Skeletal muscle tissue (tissue), 4 donors: ENCODE results near the gene IGF2BP1. TPM values are rescaled to one million over a fixed set of nuclear protein-coding genes. Genes with fewer than 3 reads are reported as not detected.
"Not testable (repeated sequence)": the region's sequence is repeated elsewhere in the genome, so short reads cannot be mapped to it uniquely, and the experiment has no call there.

ENCODE experiments used
- H3K27ac ChIP-seq: one replicate; pipeline ENCODE4 v1.7.0; 2013; ENCODE audit warnings: mild to moderate bottlenecking, low read depth, low read length, inconsistent platforms
- H3K27me3 ChIP-seq, 3 donors: one replicate each; pipeline ENCODE4 v1.7.0; 2013; ENCODE audit warnings: low read length in 3 of 3; ENCODE audit not compliant: control insufficient read depth in 3 of 3, insufficient read depth in 3 of 3
- H3K36me3 ChIP-seq, 3 donors: one replicate each; pipeline ENCODE4 v1.7.0; 2013; ENCODE audit warnings: low read length in 3 of 3; ENCODE audit not compliant: control insufficient read depth in 3 of 3, insufficient read depth in 3 of 3
- H3K4me1 ChIP-seq, 3 donors: one replicate each; pipeline ENCODE4 v1.7.0; 2013; ENCODE audit warnings: low read length in 3 of 3, mild to moderate bottlenecking in 3 of 3; ENCODE audit not compliant: control insufficient read depth in 3 of 3, insufficient read depth in 3 of 3
- H3K4me3 ChIP-seq, 3 donors: one replicate each; pipeline ENCODE4 v1.7.0; 2013; ENCODE audit warnings: low read length in 3 of 3
- H3K9ac ChIP-seq, 3 donors: one replicate each; pipeline ENCODE4 v1.7.0; 2013; ENCODE audit warnings: low read length in 3 of 3, mild to moderate bottlenecking in 3 of 3, moderate library complexity in 2 of 3, low read depth in 1 of 3
- H3K9me3 ChIP-seq, 3 donors: one replicate each; pipeline ENCODE4 v1.7.0; 2013; ENCODE audit warnings: low read length in 3 of 3; ENCODE audit not compliant: control insufficient read depth in 3 of 3
- total RNA-seq: library from RNA; depleted of rRNA; stranded (reverse); fragments of >200 nt; gene quantifications from one replicate; pipeline ENCODE4 v1.2.3, GENCODE V29; 2014
- donor health status: Osteomylitis.

IGF2BP1 gene
- total RNA-seq, 1 donor from 2014 or later: 4.7 TPM

GRCh38 chr17:49086316-49086605, 89.1 kb downstream of the IGF2BP1 start:
- Histone ChIP-seq H3K9ac (no peak overlapping the region), H3K27ac (no peak overlapping the region), H3K4me3 (no peak overlapping the region), H3K36me3 (no peaks in the 10 kb centered on the region), H3K4me1 (no peaks in the 10 kb centered on the region), H3K9me3 (peaks cover 0 to 2% (median 0%) of the 10 kb centered on the region in 3 donors), H3K27me3 (peaks cover 17 to 24% (median 23%) of the 10 kb centered on the region in 3 donors)

GRCh38 chr17:49086649-49087048, 89.5 kb downstream of the IGF2BP1 start:
- peaks cover 17 to 25% (median 24%) of the 10 kb centered on the region in 3 donors for H3K27me3 ChIP-seq

GRCh38 chr17:49089094-49089493, 91.9 kb downstream of the IGF2BP1 start:
- H3K4me1 ChIP-seq: no peaks in the 10 kb centered on the region
- H3K9ac ChIP-seq: no peak overlapping the region
- H3K4me3 ChIP-seq: no peak overlapping the region
- H3K9me3 ChIP-seq: peaks cover 0 to 2% (median 0%) of the 10 kb centered on the region in 3 donors
- H3K36me3 ChIP-seq: no peaks in the 10 kb centered on the region
- no peak overlapping the region for H3K27ac ChIP-seq
- H3K27me3 ChIP-seq: peaks cover 13 to 29% (median 19%) of the 10 kb centered on the region in 3 donors

More at GRCh38 chr17:49086649-49087048, 89.5 kb downstream of the IGF2BP1 start:
- Histone ChIP-seq H3K36me3 (no peaks in the 10 kb centered on the region), H3K9ac (no peak overlapping the region), H3K4me1 (no peaks in the 10 kb centered on the region), H3K4me3 (no peak overlapping the region), H3K9me3 (peaks cover 0 to 2% (median 0%) of the 10 kb centered on the region in 3 donors), H3K27ac (no peak overlapping the region)

DNA sequence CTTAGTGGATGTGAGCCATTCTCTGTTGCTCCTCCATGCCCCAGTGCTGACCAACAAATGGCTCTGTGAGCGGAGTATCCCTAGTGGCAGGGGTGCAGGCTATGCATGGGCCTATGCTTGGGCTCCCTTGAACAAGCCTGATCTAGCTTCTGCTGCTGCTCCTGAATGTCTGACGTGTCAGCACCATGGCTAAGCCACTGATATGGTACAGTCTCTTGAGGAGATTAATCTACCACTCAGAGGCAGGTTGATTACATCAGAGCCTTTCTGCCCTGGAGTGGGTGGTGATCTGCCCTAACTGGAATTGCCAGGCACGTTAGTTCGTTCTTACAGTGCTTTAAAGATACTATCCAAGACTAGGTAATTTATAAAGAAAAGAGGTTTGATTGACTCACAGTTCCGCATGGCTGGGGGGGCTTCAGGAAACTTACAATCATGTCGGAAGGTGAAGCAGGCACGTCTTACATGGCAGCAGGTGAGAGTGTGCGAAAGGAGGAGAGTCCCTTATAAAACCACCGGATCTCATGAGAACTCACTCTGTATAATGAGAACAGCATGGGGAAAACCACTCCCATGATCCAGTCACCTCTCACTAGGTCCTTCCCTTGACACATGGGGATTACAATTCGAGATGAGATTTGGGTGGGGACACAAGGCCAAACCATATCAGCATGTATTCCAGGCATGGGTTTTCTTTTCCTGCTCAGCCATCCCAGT, 93.9 kb downstream of the IGF2BP1 start:
- Histone ChIP-seq H3K4me1 (no peaks in the 10 kb centered on the region), H3K27ac (no peak overlapping the region), H3K9me3 (peaks cover 0 to 2% (median 0%) of the 10 kb centered on the region in 3 donors), H3K4me3 (no peak overlapping the region), H3K27me3 (peaks cover 8 to 29% (median 12%) of the 10 kb centered on the region in 3 donors), H3K9ac (no peak overlapping the region), H3K36me3 (no peaks in the 10 kb centered on the region)

- H3K36me3 ChIP-seq: no peaks in the 10 kb centered on the region
- no peak overlapping the region for H3K27ac ChIP-seq
- H3K27me3 ChIP-seq: peaks cover 6 to 15% (median 10%) of the 10 kb centered on the region in 3 donors
These were observed 95.9 kb downstream of the IGF2BP1 start for GRCh38 chr17:49093131-49093530.

DNA sequence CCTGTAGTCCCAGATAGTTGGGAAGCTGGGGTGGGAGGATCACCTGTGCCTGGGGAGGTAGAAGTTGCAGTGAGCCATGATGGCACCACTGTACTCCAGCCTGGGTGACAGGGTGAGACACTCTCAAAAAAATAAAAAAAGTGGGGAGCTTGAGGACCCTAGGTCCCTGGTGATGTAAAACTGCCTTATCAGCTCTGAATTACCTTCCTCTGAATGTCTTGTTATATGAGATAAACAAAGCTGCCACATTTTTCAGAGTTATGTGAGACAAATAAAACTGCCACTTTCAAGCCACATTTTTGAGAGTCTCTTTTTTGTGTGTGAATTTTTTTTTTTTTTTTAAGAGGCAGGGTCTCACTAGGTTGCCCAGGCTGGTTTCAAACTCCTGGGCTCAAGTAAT, 103.4 kb downstream of the IGF2BP1 start:
- no peaks in the 10 kb centered on the region for H3K4me1 ChIP-seq
- no peak overlapping the region for H3K27ac ChIP-seq
- no peak overlapping the region for H3K4me3 ChIP-seq
- no peak overlapping the region for H3K9ac ChIP-seq
- H3K27me3 ChIP-seq: peaks cover 0 to 16% (median 9%) of the 10 kb centered on the region in 3 donors
- H3K9me3 ChIP-seq: no peaks in the 10 kb centered on the region
- no peaks in the 10 kb centered on the region for H3K36me3 ChIP-seq

More at GRCh38 chr17:49093131-49093530, 95.9 kb downstream of the IGF2BP1 start:
- Histone ChIP-seq H3K9ac (no peak overlapping the region), H3K4me1 (no peaks in the 10 kb centered on the region), H3K4me3 (no peak overlapping the region), H3K9me3 (peaks cover 0 to 2% (median 0%) of the 10 kb centered on the region in 3 donors)

DNA sequence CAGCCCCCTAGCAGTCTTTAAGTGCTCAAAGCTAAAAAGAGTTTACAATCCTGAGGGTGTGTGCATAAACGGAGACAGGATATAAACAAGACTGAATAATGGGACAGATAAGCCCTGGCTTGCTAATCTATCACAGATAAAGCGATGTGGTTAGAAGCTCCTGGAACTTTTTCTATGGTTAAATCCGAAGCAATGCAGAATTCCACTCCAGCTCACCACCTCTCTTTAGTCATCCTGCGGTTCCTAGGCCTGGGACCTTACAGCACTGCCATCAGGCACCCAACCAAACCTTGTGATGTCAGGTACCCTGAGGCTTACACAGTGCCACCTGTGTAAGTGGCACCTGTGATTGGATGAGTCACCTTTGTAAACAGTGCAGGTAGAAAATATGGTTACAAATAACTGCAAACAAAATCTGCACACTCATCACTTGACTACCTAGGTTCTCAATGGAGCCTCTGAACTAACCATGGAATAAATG, 103.9 kb downstream of the IGF2BP1 start:
- Histone ChIP-seq H3K27me3 (peaks cover 0 to 16% (median 9%) of the 10 kb centered on the region in 3 donors), H3K36me3 (no peaks in the 10 kb centered on the region), H3K9ac (no peak overlapping the region), H3K27ac (no peak overlapping the region), H3K4me1 (no peaks in the 10 kb centered on the region), H3K9me3 (no peaks in the 10 kb centered on the region), H3K4me3 (no peak overlapping the region)

DNA sequence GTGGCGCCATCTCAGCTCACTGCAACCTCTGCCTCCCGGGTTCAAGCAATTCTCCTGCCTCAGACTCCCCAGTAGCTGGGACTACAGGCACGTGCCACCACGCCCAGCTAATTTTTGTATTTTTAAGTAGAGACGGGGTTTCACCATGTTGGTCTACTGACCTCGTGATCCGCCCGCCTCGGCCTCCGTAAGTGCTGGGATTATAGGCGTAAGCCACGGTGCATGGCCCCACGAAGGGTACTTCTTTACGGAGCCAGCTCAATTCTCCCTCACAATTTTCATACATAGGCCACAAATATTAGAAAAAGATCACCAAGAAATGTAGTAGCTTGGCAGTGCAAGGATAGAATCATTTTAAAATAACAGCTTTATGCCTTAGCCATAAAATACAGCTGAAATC, 106.2 kb downstream of the IGF2BP1 start:
- H3K9me3 ChIP-seq, H3K4me3 ChIP-seq, H3K27ac ChIP-seq, H3K9ac ChIP-seq, H3K4me1 ChIP-seq, H3K36me3 ChIP-seq: not testable (repeated sequence)
- H3K27me3 ChIP-seq: peaks cover 0 to 16% (median 9%) of the 10 kb centered on the region in 3 donors

DNA sequence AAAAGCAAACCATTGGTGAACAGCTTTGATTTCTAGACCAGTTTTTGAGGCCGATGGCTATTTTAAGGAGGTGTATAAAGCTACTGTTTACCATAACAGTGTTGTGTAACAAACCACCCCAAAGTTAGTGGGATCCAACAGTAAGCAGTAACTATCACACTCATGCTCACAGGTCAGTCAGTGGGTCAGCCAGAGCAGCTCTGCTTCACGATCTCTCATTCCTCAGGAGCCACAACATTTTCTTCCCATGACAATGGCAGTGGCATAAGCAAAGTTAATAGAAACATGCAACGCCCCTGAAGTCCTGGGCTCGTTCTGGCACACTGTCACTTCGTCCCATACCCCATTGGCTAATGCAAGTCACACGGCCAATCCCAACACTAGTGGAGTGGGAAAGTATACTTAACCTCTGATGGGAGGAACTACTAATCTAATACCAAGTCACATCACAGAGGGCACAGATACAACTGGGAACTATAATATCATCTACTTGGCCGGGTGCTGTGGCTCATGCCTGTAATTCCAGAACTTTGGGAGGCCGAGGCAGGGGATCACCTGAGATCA, 107.4 kb downstream of the IGF2BP1 start:
- no peak overlapping the region for H3K9ac ChIP-seq

More for the DNA sequence above, 107.4 kb downstream of the IGF2BP1 start:
- Histone ChIP-seq H3K4me3 (no peak overlapping the region), H3K9me3 (no peaks in the 10 kb centered on the region), H3K4me1 (no peaks in the 10 kb centered on the region), H3K27ac (no peak overlapping the region), H3K27me3 (peaks cover 0 to 16% (median 7%) of the 10 kb centered on the region in 3 donors), H3K36me3 (no peaks in the 10 kb centered on the region)
